Right lobe of liver (tissue), 6 donors: Measurements from ENCODE around the gene RCL1. TPM values are rescaled to one million over a fixed set of nuclear protein-coding genes. Genes with fewer than 3 reads are reported as not detected.

Experiments
- ATAC-seq, 4 donors: fragments of 200-7000 bp; cut with Tn5 transposase; one replicate each; pipeline ENCODE4 v1.9.1; 2020; ENCODE audit warnings: mild to moderate bottlenecking in 4 of 4, moderate library complexity in 4 of 4
- DNase-seq, 3 donors: peaks; one replicate each; pipeline ENCODE4 v3.0.0-alpha.2; 2020
- H3K27ac ChIP-seq, 3 donors: fragments of 200-600 bp; one replicate each; pipeline ENCODE4 v1.8.0; 2022
- H3K27me3 ChIP-seq, 2 donors: fragments of 200-600 bp; one replicate each; pipeline ENCODE4 v1.8.0; 2022
- H3K36me3 ChIP-seq, 4 donors: fragments of 200-600 bp; sonication (generic) in 1 of 4; one replicate each; pipeline versions ENCODE4 v1.5.1 to v1.8.0; 2017 to 2022; ENCODE audit warnings: control low read depth in 1 of 4
- H3K4me1 ChIP-seq, 4 donors: fragments of 200-600 bp; sonication (generic) in 1 of 4; one replicate each; pipeline versions ENCODE4 v1.5.1 to v1.8.0; 2017 to 2022; ENCODE audit warnings: control low read depth in 1 of 4
- H3K4me3 ChIP-seq, 3 donors: fragments of 200-600 bp; one replicate each; pipeline ENCODE4 v1.8.0; 2022
- H3K9me3 ChIP-seq, 4 donors: fragments of 200-600 bp; sonication (generic) in 1 of 4; one replicate each; pipeline versions ENCODE4 v1.5.1 to v1.8.0; 2017 to 2022; ENCODE audit warnings: control low read depth in 1 of 4
- POLR2A ChIP-seq: fragments of 450-650 bp; IDR thresholded peaks from one replicate; pipeline ENCODE4 v1.6.1; 2017; ENCODE audit warnings: antibody characterized with exemption, mild to moderate bottlenecking
- WGBS: methylation state at CpG from one replicate; pipeline ENCODE4 v1.1.6; 2018; ENCODE audit warnings: low coverage, low lambda C conversion rate; ENCODE audit not compliant: insufficient coverage; ENCODE audit errors: missing lambda C conversion rate; 5-methylcytosine and 5-hydroxymethylcytosine counted together
- intact Hi-C, 2 donors: fragments of 100-400 bp; cut with DNase I; formaldehyde crosslinking; loops; one replicate each; pipeline versions ENCODE4 v1.11.2 to v1.14.1; 2022
- total RNA-seq, 6 experiments: library from RNA; depleted of rRNA in 2 of 6; stranded (reverse); fragments of >200 nt in 2 of 6; fragmentation: NEBNext Ultra II Directional in 3 of 6; extraction: Animal tissue kit (Norgen Biotek cat#: 25700) in 3 of 6; gene quantifications; one replicate each; pipeline versions ENCODE4 v1.1.0 to v1.2.4, GENCODE V29; 2016 to 2023
- TF ChIP-seq, protein P1 (sequence below), 4 donors: fragments of 200-600 bp in 3 of 4; fragments of 450-650 bp in 1 of 4; IDR thresholded peaks; one replicate each; pipeline versions ENCODE4 v1.5.1 to v1.8.0; 2016 to 2022; ENCODE audit warnings: antibody characterized with exemption in 4 of 4, mild to moderate bottlenecking in 2 of 4
- donor health status: DM: no; HTN: yes; CAD: no.
- donor health status: DM: no; HTN: no; CAD: no.
- donor health status: DM: no; HTN: no; CAD: no.
- donor health status: DM: no; HTN: yes; CAD: no.
- donor health status: DM: no; HTN: yes; CAD: no.

RCL1 gene
- total RNA-seq, 6 experiments from 2014 or later = 20.2 to 108 (median 63.4) TPM

DNA sequence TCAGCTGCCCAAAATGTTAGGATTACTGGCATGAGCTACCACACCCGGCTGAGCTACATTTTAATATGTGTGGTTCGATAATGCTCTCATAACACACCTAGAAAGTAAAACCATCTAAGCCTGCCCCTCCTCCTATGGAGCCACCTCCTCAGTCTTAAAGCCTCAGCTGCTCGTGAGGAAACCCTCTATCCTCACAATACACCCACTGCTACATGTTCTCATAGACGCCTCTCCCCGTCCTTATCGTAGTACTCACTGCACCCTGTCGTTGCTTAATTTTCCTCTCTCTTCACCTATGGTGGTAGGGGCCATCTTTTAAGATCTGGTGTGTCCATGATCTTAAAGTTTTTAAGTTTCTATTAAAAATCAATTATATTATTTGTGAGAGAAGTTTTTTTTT, 72.9 kb downstream of the RCL1 start:
- Histone ChIP-seq H3K4me1 (peaks cover 0 to 10% (median 3%) of the 10 kb centered on the region in 4 donors), H3K9me3 (no peaks in the 10 kb centered on the region), H3K36me3 (peaks cover 0 to 9% (median 1%) of the 10 kb centered on the region in 4 donors), H3K27me3 (no peaks in the 10 kb centered on the region), H3K4me3 (no peak overlapping the region), H3K27ac (no peak overlapping the region)
- DNase-seq = no peak
- intact Hi-C loops = no loop called here
- WGBS = 85% methylated on average over 6 of the region's 7 CpGs
- TF ChIP-seq POLR2A = no peak
- TF ChIP-seq, protein P1, sequence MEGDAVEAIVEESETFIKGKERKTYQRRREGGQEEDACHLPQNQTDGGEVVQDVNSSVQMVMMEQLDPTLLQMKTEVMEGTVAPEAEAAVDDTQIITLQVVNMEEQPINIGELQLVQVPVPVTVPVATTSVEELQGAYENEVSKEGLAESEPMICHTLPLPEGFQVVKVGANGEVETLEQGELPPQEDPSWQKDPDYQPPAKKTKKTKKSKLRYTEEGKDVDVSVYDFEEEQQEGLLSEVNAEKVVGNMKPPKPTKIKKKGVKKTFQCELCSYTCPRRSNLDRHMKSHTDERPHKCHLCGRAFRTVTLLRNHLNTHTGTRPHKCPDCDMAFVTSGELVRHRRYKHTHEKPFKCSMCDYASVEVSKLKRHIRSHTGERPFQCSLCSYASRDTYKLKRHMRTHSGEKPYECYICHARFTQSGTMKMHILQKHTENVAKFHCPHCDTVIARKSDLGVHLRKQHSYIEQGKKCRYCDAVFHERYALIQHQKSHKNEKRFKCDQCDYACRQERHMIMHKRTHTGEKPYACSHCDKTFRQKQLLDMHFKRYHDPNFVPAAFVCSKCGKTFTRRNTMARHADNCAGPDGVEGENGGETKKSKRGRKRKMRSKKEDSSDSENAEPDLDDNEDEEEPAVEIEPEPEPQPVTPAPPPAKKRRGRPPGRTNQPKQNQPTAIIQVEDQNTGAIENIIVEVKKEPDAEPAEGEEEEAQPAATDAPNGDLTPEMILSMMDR (IDR thresholded peaks at IDR 0.05) = no peak
- no peak for ATAC-seq

DNA sequence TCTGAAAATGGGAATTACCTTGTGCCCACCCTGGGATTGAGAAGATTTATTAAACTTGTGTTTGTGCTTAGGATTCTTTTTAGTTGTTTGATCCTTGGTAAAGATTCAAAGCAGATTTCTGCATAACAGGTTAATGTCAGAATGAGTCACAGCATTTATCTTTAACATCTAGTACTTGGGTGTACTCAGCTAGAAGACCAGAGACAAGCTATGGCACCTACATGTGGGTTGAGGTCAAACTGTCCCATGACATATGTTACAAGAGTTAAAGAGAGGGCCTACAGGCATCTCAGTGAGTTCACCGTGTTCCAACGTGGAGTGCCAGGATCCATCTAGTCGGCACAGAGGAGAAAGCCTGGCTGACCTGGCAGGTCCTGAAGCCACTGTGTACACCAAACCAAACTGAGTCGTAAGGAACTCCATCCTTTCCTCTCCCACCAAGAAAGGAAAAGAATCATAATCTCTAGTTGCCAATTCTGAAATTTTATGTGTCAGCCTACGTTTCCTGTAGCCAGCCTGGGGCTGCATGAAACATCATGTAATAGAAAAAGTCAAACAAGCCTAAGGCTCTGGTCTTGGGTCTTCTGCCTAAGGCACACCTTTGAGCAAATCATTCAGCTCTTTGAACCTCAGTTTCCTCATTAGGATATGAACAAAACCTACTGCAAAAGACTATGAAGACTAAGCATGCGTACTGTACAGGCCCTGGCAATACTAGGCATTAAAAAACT, 73.7 kb downstream of the RCL1 start:
- no peaks in the 10 kb centered on the region for H3K27me3 ChIP-seq
- no peak overlapping the region for H3K4me3 ChIP-seq
- TF ChIP-seq POLR2A = no peak
- TF ChIP-seq, protein P1 (IDR thresholded peaks at IDR 0.05) = no peak
- H3K4me1 ChIP-seq = peaks cover 0 to 5% (median 2%) of the 10 kb centered on the region in 4 donors
- ATAC-seq (no peak), DNase-seq (no peak)
- H3K9me3 ChIP-seq = no peaks in the 10 kb centered on the region
- H3K36me3 ChIP-seq = peaks cover 0 to 2% (median 0%) of the 10 kb centered on the region in 4 donors
- no peak overlapping the region for H3K27ac ChIP-seq
- 82% methylated on average over 6 of the region's 6 CpGs for WGBS
- intact Hi-C loops = no loop called here

DNA sequence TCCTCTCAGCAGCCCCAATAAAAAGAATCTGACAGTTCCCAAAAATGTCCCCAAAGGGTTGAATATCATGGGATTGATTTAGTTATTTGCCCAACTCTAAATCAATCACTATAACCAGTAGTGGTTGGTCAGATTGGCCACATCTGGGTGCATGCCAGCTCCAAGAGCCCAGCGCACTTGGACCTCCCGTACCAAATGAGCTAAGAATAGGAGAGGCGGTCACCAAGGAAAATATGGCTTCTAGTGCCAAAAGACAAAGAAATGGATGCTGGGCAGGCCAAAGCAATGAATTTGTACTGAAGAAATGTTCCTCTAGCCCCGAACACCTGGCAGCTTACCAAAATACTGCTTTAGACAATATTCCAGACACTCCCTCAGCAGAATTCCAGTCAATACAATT, 80.3 kb downstream of the RCL1 start:
- intact Hi-C loops = no loop called here
- Histone ChIP-seq H3K27me3 (no peaks in the 10 kb centered on the region), H3K27ac (no peak overlapping the region), H3K9me3 (no peaks in the 10 kb centered on the region), H3K36me3 (no peaks in the 10 kb centered on the region), H3K4me3 (no peak overlapping the region), H3K4me1 (no peaks in the 10 kb centered on the region)
- peak in 1 of 4 donors; percentile 26 for ATAC-seq
- WGBS = 38% methylated on average over 3 of the region's 4 CpGs
- TF ChIP-seq, protein P1 (IDR thresholded peaks at IDR 0.05) = no peak
- TF ChIP-seq POLR2A = no peak
- no peak for DNase-seq

DNA sequence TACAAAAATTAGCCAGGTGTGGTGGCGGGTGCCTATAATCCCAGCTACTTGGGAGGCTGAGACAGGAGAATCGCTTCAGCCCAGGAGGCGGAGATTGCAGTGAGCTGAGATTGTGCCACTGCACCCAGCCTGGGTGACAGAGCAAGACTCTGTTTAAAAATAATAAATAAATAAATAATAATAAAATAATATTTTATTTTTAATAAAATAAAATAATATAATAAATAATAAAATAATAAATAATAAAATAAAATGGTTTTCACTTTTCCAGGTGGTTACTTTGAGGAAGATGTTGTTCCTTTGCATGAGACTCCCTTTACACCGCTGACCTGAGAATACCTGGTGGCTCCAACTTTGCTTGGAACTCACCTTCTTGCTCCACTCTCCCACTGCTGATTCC, 82.8 kb downstream of the RCL1 start:
- no peaks in the 10 kb centered on the region for H3K36me3 ChIP-seq
- no peak for TF ChIP-seq POLR2A
- TF ChIP-seq, protein P1 (IDR thresholded peaks at IDR 0.05) = no peak
- DNase-seq (no peak), ATAC-seq (no peak)
- no peak overlapping the region for H3K27ac ChIP-seq
- 98% methylated on average over 4 of the region's 4 CpGs for WGBS
- no peak overlapping the region for H3K4me3 ChIP-seq
- no peaks in the 10 kb centered on the region for H3K9me3 ChIP-seq
- no peaks in the 10 kb centered on the region for H3K27me3 ChIP-seq
- no peaks in the 10 kb centered on the region for H3K4me1 ChIP-seq
- intact Hi-C loops = no loop called here
